GM21390 (cell line): Measurements from ENCODE around the gene KATNB1.
"Not testable (repeated sequence)": the region's sequence is repeated elsewhere in the genome, so short reads cannot be mapped to it uniquely, and the experiment has no call there.

ENCODE experiments used
- ATAC-seq: cut with Tn5 transposase; IDR thresholded peaks from one replicate; pipeline ENCODE4 v1.9.1; 2021; ENCODE audit not compliant: unreplicated experiment

The KATNB1 gene

GRCh38 chr16:57725151-57725550 is 10.4 kb upstream of the KATNB1 start:
- no peak for ATAC-seq

- no peak for ATAC-seq
Observed at GRCh38 chr16:57725554-57725953, 10.0 kb upstream of the KATNB1 start.

GRCh38 chr16:57725976-57726375 is 9.6 kb upstream of the KATNB1 start:
- ATAC-seq, result no peak

GRCh38 chr16:57726433-57726947 is 9.1 kb upstream of the KATNB1 start:
- ATAC-seq, result no peak

GRCh38 chr16:57727610-57728009 is 8.0 kb upstream of the KATNB1 start:
- no peak for ATAC-seq

GRCh38 chr16:57728336-57729181 is 7.0 kb upstream of the KATNB1 start:
- ATAC-seq, result no peak

GRCh38 chr16:57729182-57729484 is 6.4 kb upstream of the KATNB1 start:
- ATAC-seq, result no peak

- ATAC-seq, result not testable (repeated sequence)
Observed at GRCh38 chr16:57729852-57730251, 5.7 kb upstream of the KATNB1 start.

- no peak for ATAC-seq
Observed at GRCh38 chr16:57730771-57731730, 4.5 kb upstream of the KATNB1 start.

GRCh38 chr16:57732037-57732436 is 3.5 kb upstream of the KATNB1 start:
- ATAC-seq, result no peak

GRCh38 chr16:57732714-57733113 is 2.9 kb upstream of the KATNB1 start:
- ATAC-seq, result no peak

GRCh38 chr16:57734308-57734924 is 1.2 kb upstream of the KATNB1 start:
- no peak for ATAC-seq

- peak; percentile 87 for ATAC-seq
Observed at GRCh38 chr16:57734925-57735754, 430 bp upstream of the KATNB1 start.

GRCh38 chr16:57736419-57737351 is 1.1 kb downstream of the KATNB1 start:
- ATAC-seq, result no peak

- no peak for ATAC-seq
Observed at GRCh38 chr16:57738844-57739243, 3.3 kb downstream of the KATNB1 start.

- ATAC-seq, result no peak
Observed at GRCh38 chr16:57739756-57740422, 4.3 kb downstream of the KATNB1 start.

- ATAC-seq, result no peak
Observed at GRCh38 chr16:57740423-57741071, 5.0 kb downstream of the KATNB1 start.

- ATAC-seq, result no peak
Observed at GRCh38 chr16:57741660-57742191, 6.2 kb downstream of the KATNB1 start.
